SH-SY5Y (cell line): ENCODE measurements around the gene MRGPRE.

Experiments
- GATA2 ChIP-seq: IDR thresholded peaks from 2 replicates; pipeline ENCODE4 v1.6.1; 2011; ENCODE audit warnings: mild to moderate bottlenecking, low read depth, low read length
- GATA3 ChIP-seq: IDR thresholded peaks from 2 replicates; pipeline ENCODE4 v1.6.1; 2011; ENCODE audit warnings: low read depth, mild to moderate bottlenecking, low read length, moderate library complexity

- TF ChIP-seq GATA2 = no peak
- TF ChIP-seq GATA3 = no peak
Observed at GRCh38 chr11:3206156-3206921, 25.9 kb downstream of the MRGPRE start.
